Subcutaneous adipose tissue (tissue), 4 donors: ENCODE data around the gene APLF. TPM values are rescaled to one million over a fixed set of nuclear protein-coding genes. Genes with fewer than 3 reads are reported as not detected.

Experiments
- total RNA-seq, 4 donors: library from RNA; depleted of rRNA; stranded (reverse); fragments of >200 nt; gene quantifications; one replicate each; pipeline ENCODE4 v1.1.0, GENCODE V29; 2016
- TF ChIP-seq, protein P1 (sequence below): fragments of 450-650 bp; IDR thresholded peaks from one replicate; pipeline ENCODE4 v1.5.1; 2016; ENCODE audit warnings: low read depth, mild to moderate bottlenecking, control low read depth, antibody characterized with exemption, moderate library complexity

APLF gene
- total RNA-seq, 4 donors from 2014 or later: 6.6 to 10.8 (median 10.1) TPM

DNA sequence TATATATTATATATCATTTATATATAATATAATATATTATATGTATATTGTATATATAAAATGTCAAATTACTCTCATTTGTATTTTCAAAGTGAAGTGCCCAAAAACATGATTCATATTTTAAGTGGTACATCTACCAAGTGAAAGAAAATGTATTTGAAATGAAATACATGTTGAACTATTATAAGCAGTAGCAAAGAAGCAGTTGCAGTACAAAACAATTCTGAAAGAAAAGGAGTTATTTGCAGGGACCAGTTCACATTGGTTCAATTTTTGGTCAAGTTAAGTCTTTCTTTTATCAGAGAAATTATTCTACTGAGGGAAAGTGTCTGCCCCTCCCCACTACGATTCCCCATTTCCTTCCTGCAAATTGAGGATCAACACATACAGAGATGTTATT lies 51.9 kb downstream of the APLF start:
- TF ChIP-seq, protein P1, sequence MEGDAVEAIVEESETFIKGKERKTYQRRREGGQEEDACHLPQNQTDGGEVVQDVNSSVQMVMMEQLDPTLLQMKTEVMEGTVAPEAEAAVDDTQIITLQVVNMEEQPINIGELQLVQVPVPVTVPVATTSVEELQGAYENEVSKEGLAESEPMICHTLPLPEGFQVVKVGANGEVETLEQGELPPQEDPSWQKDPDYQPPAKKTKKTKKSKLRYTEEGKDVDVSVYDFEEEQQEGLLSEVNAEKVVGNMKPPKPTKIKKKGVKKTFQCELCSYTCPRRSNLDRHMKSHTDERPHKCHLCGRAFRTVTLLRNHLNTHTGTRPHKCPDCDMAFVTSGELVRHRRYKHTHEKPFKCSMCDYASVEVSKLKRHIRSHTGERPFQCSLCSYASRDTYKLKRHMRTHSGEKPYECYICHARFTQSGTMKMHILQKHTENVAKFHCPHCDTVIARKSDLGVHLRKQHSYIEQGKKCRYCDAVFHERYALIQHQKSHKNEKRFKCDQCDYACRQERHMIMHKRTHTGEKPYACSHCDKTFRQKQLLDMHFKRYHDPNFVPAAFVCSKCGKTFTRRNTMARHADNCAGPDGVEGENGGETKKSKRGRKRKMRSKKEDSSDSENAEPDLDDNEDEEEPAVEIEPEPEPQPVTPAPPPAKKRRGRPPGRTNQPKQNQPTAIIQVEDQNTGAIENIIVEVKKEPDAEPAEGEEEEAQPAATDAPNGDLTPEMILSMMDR: no peak

DNA sequence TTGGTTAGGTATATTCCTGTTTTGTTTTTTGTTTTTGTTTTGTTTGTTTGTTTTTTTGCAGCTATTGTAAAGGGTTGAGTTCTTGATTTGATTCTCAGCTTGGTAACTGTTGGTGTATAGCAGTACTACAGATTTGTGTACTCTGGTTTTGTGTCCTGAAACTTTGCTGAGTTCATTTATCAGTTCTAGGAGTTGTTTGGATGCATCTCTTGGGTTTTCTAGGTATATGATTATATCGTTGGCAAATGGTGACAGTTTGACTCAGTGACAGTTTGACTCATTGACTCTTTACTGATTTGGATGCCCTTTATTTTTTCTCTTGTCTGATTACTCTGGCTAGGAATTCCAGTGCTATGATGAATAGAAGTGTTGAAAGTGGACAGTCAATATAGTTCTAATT lies 53.7 kb downstream of the APLF start:
- TF ChIP-seq, protein P1: no peak

DNA sequence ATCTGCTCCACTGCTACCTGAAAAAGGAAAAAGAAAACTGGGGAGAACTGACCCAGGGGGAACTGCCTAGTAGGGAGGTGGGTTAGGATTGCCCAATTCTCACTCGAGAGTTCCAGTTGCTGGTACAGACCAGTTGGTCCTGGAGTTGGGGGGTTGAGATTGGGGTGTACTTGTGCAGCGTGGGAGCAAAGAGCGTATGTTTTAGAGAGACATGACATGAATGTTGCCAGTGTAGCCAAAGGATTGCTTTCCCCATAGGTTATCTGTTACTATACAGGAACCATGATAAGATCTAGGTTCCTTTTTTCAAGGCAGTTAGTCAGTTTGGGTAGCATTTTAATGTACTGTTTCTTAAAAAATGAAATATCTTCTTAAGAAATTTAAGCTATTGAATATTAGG lies 68.6 kb downstream of the APLF start:
- TF ChIP-seq, protein P1: no peak

DNA sequence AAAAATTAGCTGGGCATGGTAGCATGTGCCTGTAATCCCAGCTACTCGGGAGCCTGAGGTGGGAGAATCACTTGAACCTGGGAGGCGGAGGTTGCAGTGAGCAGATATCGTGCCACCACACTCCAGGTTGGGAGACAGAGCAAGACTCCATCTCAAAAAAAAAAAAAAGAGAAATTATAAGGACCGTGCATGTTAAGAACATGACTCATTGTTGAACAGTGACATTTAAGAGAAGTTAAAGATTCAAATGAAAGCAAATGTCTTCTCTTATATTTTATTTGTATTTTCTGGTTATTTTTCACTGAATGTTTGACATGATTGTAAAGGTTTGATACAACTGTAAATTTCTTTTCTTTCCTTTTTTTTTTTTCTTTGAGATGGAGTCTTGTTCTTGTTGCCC lies 69.6 kb downstream of the APLF start:
- TF ChIP-seq, protein P1: no peak

DNA sequence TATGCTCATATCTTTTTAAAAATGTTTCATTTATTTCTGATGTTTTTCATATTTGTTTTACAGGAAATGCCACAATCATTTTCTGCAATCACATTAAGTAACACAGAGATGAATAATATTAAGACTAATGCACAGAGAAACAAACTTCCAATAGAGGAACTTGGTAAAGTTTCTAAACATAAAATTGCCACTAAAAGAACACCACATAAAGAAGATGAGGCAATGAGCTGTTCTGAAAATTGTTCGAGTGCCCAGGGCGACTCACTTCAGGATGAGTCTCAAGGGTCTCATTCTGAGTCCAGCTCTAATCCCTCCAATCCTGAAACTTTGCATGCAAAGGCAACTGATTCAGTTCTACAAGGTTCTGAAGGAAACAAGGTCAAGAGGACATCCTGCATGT lies 70.4 kb downstream of the APLF start:
- TF ChIP-seq, protein P1: no peak

DNA sequence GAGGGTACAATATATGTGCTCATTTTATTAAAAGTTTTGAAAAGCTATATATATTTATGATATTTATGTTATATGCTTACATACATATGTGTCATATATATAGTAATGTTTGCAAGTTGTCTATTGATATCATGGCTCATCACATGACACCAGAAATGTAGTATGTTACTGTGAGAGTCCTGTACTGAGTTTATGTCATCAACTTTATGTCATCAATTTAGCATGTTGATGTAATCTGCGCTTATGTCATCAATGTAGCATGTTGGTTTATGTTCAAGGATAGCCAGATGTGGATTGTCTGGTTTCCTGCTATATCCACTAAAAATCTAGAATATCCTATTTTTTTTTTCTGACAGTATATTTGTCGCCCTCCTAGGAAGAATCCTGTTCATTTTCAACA lies 77.4 kb downstream of the APLF start:
- TF ChIP-seq, protein P1: no peak

DNA sequence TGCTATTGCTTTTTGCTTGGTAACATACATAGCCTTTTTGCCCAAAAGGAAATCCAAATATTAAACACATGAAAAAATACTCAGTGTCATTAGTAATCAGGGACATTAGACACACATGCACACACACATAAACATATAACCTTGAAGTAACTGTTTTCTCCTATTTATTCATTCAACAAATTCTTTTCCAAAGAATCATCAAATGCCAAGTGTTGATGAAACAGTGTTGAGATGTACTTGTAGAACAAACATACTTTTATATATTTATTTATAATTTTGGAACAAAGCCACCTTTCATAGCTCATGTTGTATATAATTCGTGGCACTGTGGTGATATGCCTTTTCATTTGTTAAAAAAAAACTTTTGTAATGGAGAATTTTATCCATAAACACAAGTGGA lies 81.0 kb downstream of the APLF start:
- TF ChIP-seq, protein P1: no peak
